Tibial nerve (tissue), 4 donors: Measurements from ENCODE around the gene IFNA17.

Experiments
- EP300 ChIP-seq, 2 donors: sonication (generic); formaldehyde crosslinking; IDR thresholded peaks; one replicate each; pipeline ENCODE4 v1.6.1; 2017; ENCODE audit warnings: antibody characterized with exemption in 2 of 2, mild to moderate bottlenecking in 1 of 2
- POLR2A ChIP-seq, 2 donors: fragments of 450-650 bp; IDR thresholded peaks; one replicate each; pipeline ENCODE4 v1.6.1; 2017; ENCODE audit warnings: antibody characterized with exemption in 2 of 2, mild to moderate bottlenecking in 2 of 2, moderate library complexity in 2 of 2
- TF ChIP-seq, protein P1 (sequence below), 5 experiments: fragments of 200-600 bp in 3 of 5; fragments of 450-650 bp in 2 of 5; sonication (generic) in 3 of 5; IDR thresholded peaks; one replicate each; pipeline ENCODE4 v1.5.1; 2016 to 2019; ENCODE audit warnings: antibody characterized with exemption in 5 of 5, mild to moderate bottlenecking in 3 of 5, moderate library complexity in 2 of 5

DNA sequence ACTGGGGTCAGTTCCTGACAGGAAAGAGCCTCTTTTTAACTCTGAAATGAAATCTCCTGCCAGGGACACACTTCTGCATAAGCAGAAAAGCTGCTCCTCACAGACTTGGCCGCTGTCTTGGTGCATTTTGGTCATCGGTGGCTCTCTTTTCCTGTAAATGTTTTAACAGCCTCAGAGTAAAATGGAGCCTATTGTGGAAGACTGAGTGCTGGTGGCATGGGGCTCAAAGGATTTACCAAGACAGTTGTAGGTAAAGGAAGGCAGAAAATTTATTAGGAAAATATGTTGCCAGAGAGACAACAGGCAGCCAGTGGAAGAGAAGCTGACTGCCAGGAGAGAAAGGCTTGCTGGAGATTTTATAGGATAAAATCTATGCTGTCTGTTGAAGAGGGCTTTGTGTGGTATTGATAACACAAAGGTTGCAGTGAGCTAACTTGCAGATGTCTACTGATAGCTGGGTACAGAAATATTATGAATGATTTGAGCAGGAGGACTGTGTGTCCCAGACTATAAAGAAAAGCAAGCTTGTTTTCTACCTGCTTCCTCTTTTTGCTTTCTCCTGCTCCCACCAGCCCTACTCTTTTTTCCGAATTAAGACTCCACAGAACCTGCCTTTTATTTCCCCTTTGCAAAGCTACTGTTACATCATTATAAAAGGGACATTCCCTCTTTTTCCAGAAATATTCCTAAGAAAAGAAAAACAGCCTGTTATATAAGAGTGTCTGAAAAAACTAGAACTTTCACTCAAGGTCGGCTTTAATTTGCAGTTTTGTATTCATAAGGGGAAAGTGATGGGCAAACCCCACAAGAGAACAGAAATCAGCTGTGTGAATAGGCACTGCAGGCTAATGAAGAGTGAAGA is 39.7 kb upstream of the IFNA17 start:
- TF ChIP-seq, protein P1, sequence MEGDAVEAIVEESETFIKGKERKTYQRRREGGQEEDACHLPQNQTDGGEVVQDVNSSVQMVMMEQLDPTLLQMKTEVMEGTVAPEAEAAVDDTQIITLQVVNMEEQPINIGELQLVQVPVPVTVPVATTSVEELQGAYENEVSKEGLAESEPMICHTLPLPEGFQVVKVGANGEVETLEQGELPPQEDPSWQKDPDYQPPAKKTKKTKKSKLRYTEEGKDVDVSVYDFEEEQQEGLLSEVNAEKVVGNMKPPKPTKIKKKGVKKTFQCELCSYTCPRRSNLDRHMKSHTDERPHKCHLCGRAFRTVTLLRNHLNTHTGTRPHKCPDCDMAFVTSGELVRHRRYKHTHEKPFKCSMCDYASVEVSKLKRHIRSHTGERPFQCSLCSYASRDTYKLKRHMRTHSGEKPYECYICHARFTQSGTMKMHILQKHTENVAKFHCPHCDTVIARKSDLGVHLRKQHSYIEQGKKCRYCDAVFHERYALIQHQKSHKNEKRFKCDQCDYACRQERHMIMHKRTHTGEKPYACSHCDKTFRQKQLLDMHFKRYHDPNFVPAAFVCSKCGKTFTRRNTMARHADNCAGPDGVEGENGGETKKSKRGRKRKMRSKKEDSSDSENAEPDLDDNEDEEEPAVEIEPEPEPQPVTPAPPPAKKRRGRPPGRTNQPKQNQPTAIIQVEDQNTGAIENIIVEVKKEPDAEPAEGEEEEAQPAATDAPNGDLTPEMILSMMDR (IDR thresholded peaks at IDR 0.05): no peak
- TF ChIP-seq EP300 (IDR thresholded peaks at IDR 0.05) (no peak), POLR2A (IDR thresholded peaks at IDR 0.05) (no peak)
